Measurements from ENCODE around the gene SCN8A. TPM values are rescaled to one million over a fixed set of nuclear protein-coding genes. Genes with fewer than 3 reads are reported as not detected.
"Not testable (repeated sequence)": the region's sequence is repeated elsewhere in the genome, so short reads cannot be mapped to it uniquely, and the experiment has no call there.

The SCN8A gene
- total RNA-seq, 2 donors from 2014 or later, result 7.6 to 10.4 TPM

DNA sequence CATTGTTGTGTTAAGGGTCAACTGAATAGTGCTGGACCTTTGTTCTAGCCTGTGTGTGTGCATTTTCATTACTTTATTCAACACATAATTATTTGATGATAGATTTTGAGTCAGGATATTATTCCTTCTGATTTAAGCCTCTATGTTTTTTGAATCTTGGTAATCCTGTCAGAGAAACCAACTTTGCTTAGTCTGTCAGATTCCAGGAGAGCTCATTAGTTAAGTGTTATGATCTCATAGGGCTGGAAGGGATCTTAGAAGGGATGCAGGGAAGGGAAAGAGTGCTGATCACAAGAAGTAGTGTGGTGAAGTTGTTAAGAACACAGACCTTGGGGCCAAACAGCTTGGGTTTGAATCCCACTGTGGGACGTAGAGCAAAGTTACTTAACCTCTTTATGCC, 52.9 kb downstream of the SCN8A start:
- H3K36me3 ChIP-seq, result no peaks in the 10 kb centered on the region
- no peak overlapping the region for H3K4me3 ChIP-seq
- no peak for TF ChIP-seq POLR2A (IDR thresholded peaks at IDR 0.05)
- TF ChIP-seq POLR2AphosphoS5 (IDR thresholded peaks at IDR 0.05), result no peak
- no peak for TF ChIP-seq CTCF (IDR thresholded peaks at IDR 0.05)
- intact Hi-C loops (cut with DNase I), result no loop called here
- H3K27ac ChIP-seq, result no peak overlapping the region
- H3K9me3 ChIP-seq, result no peaks in the 10 kb centered on the region
- 91% methylated on average over 1 of the region's 1 CpG for WGBS
- no peak for DNase-seq (ENCODE audit: low spot score)
- H3K27me3 ChIP-seq (replicated peaks; ENCODE audit: insufficient read depth), result no peaks in the 10 kb centered on the region
- H3K4me1 ChIP-seq (replicated peaks), result no peaks in the 10 kb centered on the region

GRCh38 chr12:51644691-51645090, 53.7 kb downstream of the SCN8A start:
- H3K36me3 ChIP-seq; DNase-seq (ENCODE audit: low spot score); H3K27ac ChIP-seq; H3K9me3 ChIP-seq; H3K4me1 ChIP-seq (replicated peaks); H3K4me3 ChIP-seq; intact Hi-C loops (cut with DNase I); H3K27me3 ChIP-seq (replicated peaks; ENCODE audit: insufficient read depth): not testable (repeated sequence)
- 95% methylated on average over 18 of the region's 23 CpGs for WGBS

DNA sequence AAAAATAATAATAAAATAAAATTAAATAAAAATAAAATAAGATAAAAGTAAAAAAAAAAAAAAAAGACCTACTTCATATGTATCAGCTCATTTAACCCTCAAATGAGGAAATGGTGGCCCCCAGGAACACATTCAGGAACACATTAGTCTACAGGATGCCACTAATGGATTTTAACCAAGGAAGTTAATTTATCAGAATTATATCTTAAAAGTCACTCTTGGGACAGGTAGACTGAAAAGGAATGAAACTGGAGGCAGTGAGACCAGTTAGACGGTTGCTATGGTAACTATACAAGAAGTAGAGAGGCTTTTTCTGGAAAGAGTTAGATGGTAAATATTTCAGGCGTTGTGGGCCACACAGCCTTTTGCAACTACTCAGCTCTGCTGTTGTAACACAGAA, 54.9 kb downstream of the SCN8A start:
- no peaks in the 10 kb centered on the region for H3K4me1 ChIP-seq (replicated peaks)
- no peak for DNase-seq (ENCODE audit: low spot score)
- H3K27ac ChIP-seq, result no peak overlapping the region
- H3K9me3 ChIP-seq, result no peaks in the 10 kb centered on the region
- no peaks in the 10 kb centered on the region for H3K36me3 ChIP-seq
- WGBS, result 76% methylated on average over 2 of the region's 2 CpGs
- intact Hi-C loops (cut with DNase I), result no loop called here
- no peak overlapping the region for H3K4me3 ChIP-seq
- no peaks in the 10 kb centered on the region for H3K27me3 ChIP-seq (replicated peaks; ENCODE audit: insufficient read depth)
- TF ChIP-seq POLR2A (IDR thresholded peaks at IDR 0.05) (no peak), POLR2AphosphoS5 (IDR thresholded peaks at IDR 0.05) (no peak), CTCF (IDR thresholded peaks at IDR 0.05) (no peak)

GRCh38 chr12:51647647-51648046, 56.6 kb downstream of the SCN8A start:
- Histone ChIP-seq H3K36me3 (no peaks in the 10 kb centered on the region), H3K27me3 (replicated peaks; ENCODE audit: insufficient read depth) (no peaks in the 10 kb centered on the region), H3K4me1 (replicated peaks) (no peaks in the 10 kb centered on the region), H3K27ac (no peak overlapping the region), H3K4me3 (no peak overlapping the region), H3K9me3 (no peaks in the 10 kb centered on the region)
- WGBS, result 80% methylated on average over 4 of the region's 4 CpGs
- intact Hi-C loops (cut with DNase I), result no loop called here
- no peak for TF ChIP-seq CTCF (IDR thresholded peaks at IDR 0.05)
- no peak for TF ChIP-seq POLR2A (IDR thresholded peaks at IDR 0.05)
- no peak for TF ChIP-seq POLR2AphosphoS5 (IDR thresholded peaks at IDR 0.05)
- DNase-seq (ENCODE audit: low spot score), result no peak

GRCh38 chr12:51653431-51653830, 62.4 kb downstream of the SCN8A start:
- no peak for TF ChIP-seq CTCF (IDR thresholded peaks at IDR 0.05)
- TF ChIP-seq POLR2A (IDR thresholded peaks at IDR 0.05), result no peak
- no peak for TF ChIP-seq POLR2AphosphoS5 (IDR thresholded peaks at IDR 0.05)
- DNase-seq (ENCODE audit: low spot score), result no peak
- H3K9me3 ChIP-seq, result no peaks in the 10 kb centered on the region

More at GRCh38 chr12:51653431-51653830, 62.4 kb downstream of the SCN8A start:
- intact Hi-C loops (cut with DNase I), result no loop called here
- no peak overlapping the region for H3K4me3 ChIP-seq
- no peaks in the 10 kb centered on the region for H3K4me1 ChIP-seq (replicated peaks)
- no peak overlapping the region for H3K27ac ChIP-seq
- H3K27me3 ChIP-seq (replicated peaks; ENCODE audit: insufficient read depth), result no peaks in the 10 kb centered on the region
- H3K36me3 ChIP-seq, result no peaks in the 10 kb centered on the region

All from prostate gland (tissue), 2 donors.